8988T (cell line): ENCODE measurements around the gene TCEANC.
"Not testable (repeated sequence)": the region's sequence is repeated elsewhere in the genome, so short reads cannot be mapped to it uniquely, and the experiment has no call there.

Experiments used
- DNase-seq: peaks from one replicate; pipeline ENCODE4 v3.0.0; 2011

Gene TCEANC, protein sequence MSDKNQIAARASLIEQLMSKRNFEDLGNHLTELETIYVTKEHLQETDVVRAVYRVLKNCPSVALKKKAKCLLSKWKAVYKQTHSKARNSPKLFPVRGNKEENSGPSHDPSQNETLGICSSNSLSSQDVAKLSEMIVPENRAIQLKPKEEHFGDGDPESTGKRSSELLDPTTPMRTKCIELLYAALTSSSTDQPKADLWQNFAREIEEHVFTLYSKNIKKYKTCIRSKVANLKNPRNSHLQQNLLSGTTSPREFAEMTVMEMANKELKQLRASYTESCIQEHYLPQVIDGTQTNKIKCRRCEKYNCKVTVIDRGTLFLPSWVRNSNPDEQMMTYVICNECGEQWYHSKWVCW

DNA sequence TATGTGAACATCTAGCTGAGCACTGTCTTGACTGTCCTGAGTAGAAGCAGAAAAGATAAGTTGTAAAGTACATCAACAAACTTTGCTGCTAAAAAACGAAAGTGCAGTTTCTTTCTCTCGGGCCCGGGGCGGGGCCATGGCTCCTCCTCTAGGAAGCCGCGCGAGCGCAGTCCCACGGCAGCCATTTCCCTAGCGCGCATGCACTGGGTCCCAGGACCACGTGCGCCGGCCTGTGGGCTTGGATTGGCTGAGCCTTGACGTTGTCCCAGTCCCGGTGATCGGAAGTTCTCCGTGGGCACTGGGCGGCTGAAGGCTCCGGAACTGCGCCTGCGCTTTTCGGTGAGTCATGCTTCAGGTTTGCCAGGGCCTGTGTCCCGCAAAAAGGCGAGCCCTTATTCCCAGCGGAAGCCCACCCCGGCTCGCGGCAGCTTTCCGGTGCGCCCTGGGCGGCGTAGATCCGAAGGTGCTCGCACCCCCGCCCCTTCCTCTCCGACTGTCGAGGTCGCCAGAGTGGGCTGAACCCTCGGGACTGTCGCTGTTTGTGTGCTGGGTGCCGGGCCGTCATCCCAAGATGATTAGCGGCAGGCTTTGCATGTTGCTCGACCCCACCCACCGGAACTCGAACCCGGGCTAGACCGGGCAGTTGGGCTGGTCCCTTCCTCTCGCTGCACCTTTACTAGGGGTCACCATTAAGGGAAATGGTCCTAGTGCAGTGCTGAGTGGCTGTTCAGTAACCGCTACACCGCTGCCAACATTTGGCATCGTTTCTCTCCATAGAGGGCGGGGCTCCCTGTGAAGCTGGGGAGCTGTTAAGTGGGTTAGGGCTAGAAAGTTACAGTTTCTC lies at the start of gene TCEANC:
Gene TCEANC, plus strand, starts transcription at position 292 of the 844 bp plus-strand sequence. CDS start 9,368 bp downstream, outside the sequence.
- peak; percentile 80 for DNase-seq

DNA sequence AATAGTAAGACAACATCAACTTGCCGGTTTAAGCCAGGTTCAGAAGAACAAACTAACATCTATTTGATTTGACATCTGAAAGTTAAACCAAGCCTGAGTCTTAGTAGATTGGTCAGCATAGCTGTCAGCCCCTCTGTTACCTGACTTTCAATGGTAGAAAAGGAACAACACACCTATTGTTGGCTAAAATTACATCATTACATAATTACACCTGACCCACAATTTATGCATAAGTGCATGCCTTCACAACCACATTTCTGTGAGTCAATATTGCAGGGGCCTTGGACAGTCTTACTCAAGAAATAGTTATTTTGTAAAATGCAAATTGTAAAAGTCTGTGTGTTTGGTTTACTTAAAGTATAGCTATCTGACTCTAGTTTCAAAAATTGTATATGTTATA lies 47.3 kb upstream of the TCEANC start:
- no peak for DNase-seq

DNA sequence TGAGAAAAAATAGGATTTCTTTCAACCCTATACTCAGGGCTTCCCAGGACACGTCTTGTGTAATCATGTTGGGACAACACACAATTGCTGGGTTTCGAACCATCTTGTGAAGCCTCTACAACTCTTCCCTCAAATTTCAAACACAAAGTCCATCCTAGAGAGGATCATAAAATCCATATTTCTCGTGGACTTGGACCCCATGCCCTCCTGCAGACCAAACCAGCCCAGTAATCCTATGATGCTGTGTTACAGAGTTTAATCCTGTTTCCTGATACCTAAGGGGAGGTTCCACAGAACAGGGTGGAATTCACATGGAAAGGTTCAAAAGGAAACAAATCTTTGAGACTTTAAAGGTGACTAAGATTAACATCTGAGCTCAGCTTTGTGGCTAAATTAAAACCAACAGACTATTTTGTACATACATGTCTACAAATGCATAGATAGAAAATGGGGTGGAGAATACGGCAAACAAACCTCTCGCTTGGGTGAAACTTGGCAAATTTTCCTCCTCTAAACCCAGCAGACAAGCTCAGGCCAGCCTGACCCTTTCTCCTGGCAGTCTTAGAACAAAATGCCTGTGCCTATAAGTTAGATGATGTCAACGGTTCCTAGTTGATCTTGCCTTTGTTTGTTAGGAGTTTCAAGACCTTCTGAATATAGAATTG lies 45.5 kb upstream of the TCEANC start:
- DNase-seq, result no peak

DNA sequence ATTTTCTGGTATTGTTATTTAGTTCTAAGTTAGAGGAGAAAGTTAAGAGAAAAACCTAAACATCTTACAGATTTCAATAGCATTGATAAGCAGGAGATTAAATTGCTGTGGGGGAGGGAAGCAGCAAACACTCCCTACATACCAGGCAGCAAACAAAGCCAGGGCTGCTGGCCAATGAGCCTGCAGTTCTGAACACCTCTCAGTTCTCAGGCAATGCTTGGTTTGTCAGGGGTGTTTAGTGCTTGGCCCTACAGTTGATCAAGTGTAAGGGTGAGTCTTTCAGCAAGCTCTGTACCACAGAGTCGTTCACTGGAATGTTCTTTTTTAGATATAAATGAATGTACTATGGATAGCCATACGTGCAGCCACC lies 45.0 kb upstream of the TCEANC start:
- DNase-seq, result no peak

DNA sequence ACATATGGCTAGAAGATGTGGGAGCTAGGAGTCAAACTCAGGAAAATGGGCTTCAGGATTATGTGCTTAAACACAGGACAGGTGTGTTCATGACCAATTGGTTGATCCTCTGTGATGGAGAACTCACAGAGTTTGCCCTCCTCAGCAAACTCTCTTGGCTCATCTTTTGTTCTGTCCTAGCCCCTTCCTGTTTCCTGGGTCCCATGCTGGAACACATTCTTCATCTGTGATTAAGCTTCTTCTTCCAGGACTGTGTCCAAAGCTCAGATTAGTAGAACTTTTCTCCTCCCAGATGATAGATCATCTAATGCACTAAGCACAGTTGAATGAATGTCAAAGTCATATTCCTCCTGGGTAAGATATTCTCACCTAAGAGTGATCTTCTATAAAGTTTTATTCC lies 38.8 kb upstream of the TCEANC start:
- no peak for DNase-seq

DNA sequence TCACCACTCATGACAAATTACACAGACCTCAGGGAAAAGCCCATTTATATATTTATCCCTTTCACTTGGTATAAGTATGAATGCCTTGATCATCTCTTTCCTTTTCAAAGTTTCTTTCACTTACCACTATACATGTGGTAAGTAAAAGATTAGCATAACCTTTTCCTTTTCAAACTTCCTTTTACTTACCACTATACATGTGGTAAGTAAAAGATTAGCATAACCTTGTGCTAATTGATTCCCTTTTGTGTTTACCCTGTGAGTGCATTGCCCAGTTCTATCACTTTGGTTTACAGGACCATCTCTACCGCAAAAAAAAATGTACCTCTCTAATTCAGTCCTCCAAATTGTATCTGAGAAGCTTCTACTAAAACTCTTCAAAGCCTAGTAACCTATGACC lies 32.7 kb upstream of the TCEANC start:
- DNase-seq, result no peak

DNA sequence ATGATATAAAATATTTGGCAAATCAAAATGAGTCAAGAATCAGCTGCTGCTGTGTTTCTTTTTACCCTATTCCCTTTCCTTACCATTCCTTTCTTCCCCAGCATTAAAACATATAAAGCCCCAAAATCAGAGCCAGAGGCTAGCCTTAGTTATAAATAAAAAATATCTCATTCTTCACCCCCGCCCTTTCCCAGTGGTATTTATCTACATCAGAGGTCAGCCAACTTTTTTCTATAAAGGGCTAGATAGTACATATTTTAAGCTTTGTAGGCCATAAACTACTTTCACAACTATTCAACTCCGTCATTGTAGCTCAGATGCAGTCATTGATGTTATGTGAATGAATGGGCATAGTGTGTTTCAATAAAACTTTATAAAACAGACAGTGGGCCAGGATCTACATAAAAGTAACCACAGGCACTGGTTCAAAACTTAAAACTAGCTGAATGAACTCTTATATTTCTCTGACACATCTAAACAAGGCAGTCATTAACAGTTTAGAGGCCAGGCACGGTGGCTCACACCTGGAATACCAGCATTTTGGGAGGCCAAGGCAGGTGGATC lies 30.5 kb upstream of the TCEANC start:
- DNase-seq, result no peak

DNA sequence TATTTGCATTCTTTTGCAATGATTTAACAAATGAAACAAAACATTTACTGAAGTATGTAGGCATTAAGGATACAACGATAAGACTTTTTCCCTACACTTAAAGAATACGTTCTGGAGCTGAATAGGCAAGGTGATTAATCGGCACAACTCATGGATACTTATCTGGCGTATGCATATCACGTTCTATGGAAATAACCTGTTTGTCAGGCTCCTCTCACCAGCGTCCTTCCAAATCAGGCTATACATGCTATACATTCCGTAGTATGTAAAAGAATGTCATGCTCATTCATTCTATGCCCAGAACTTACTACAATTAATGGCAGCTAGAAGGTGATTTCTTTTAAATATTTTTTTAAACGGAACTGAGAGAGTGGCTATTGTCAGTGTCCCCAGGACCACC lies 25.6 kb upstream of the TCEANC start:
- DNase-seq, result no peak

DNA sequence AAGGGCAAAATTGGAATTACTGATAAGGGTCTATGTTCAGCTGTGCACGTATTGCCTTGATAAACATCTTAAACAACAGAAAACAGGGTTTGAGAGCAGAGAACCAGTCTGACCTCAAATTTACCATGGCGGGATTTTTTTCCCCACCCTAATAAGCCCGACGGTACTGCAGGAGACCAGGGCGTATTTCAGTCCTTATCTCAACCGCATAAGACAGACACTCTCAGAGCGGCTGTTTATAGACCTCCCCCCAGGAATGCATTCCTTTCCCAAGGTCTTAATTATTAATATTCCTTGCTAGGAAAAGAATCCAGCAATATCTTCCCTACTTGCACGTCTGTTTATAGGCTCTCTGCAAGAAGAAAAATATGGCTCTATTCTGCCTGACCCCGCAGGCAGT lies 15.7 kb upstream of the TCEANC start:
- DNase-seq, result not testable (repeated sequence)

DNA sequence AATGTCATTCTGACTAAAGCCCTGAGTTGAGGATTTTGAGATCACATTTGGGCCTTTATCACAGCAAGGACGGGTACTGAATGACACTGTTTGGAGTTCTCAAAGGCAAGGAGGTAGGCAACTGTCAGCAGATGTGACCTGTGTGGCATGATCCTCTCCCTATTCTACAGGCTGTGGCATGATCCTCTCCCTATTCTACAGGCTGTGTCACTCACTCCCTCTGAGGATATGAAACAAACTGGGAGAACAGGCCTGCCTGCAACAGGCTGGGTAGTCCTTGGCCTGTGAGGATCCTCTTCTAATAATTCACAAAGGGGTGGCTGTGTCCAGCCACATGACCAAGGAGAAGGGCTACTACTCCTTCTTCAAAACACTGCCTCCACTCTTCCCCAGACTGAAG lies 14.9 kb upstream of the TCEANC start:
- no peak for DNase-seq

DNA sequence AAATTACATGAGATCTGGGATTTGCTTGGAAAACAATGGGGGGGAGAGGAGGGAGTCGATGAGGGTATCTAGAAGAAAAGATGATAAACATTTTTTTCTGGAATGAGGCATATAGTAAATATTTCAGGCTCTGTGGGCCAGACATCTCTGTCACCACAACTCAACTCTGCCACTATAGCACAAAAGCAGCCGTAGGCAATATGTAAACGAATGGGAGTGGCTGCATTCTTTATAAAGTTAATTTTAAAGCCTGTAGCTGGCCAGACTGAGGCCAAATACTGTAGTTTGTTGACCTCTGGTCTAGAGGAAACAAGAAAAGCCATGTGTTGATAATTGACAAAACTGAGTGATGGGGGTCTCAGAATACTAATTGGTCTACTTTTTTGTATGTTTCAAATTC lies 14.1 kb upstream of the TCEANC start:
- DNase-seq, result no peak

DNA sequence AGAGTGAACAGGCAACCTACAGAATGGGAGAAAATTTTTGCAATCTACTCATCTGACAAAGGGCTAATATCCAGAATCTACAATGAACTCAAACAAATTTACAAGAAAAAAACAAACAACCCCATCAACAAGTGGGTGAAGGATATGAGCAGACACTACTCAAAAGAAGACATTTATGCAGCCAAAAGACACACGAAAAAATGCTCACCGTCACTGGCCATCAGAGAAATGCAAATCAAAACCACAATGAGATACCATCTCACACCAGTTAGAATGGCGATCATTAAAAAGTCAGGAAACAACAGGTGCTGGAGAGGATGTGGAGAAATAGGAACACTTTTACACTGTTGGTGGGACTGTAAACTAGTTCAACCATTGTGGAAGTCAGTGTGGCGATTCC lies 11.3 kb upstream of the TCEANC start:
- DNase-seq, result not testable (repeated sequence)

DNA sequence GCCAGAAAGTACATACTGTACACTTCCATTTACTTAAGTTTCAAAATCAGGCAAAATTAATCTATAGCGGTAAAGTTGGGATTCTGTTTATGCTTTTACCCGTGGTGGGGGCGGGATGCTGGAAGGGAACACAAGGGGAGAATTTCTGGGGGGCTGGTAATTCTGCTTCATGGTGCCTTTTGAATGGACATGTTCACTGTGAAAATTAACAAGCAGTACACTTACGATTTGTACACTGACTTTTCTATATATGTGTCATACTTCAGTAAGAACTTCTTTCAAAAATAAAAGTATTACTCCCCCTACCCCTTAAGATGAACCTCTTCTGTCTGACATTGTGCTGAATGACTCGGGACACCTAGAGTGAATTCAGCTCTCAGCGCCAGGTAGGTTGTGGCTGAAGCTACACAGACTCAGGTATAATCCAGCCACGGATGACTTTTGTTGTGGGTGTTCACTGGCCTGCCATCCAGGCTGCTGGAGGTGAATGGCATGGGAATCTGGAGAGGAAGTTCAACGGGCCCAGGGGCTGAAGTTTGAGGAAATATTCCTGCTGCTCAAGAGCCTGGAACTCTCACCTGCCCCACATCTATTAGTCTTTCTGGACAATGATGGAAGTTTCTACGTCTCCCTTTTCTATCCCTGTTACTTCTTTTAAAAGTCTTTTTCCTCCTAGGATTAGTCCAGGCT lies 7.3 kb upstream of the TCEANC start:
- DNase-seq, result no peak

DNA sequence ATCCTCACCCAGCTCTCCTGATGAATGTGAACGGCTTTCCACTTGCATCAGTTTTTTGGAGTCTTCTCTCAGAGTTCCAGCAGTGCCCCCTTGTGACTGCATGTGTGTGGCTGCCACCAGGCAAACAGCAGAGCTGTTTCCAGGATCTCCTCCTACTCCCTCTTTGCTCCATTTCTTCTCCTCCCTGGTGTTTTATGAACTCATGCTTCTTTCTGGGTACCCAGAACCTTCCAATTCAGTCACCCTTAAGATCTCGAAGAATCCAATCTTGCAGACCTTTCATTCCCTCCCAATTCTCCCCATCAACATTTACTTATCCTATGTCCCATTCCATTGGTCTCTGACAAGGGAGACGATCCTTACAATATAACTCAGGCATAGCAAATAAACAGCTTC lies 6.8 kb upstream of the TCEANC start:
- no peak for DNase-seq

DNA sequence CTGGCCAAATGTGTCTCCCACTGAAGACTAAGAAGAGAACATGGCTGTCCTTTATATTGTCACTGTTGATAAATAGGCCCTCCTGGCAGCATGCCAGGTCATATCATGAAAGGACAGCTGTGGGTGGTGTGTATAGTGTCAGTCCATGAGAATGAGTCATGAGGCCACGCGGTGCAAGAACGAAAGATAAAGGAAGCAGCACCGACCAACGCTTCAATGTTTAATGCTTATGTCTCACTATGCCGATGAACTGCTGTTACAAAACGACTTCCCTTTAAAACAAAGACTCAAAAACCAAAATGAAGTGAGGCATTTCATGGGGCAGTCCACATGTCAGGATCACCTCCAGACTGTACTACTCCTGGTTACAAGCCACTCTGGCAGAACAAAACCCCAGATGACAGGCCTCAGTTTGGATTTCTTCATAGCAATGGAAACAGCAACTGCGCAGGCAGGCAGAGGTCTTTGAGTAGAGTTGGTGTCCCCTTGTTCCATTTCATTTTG lies 5.2 kb upstream of the TCEANC start:
- DNase-seq, result no peak

DNA sequence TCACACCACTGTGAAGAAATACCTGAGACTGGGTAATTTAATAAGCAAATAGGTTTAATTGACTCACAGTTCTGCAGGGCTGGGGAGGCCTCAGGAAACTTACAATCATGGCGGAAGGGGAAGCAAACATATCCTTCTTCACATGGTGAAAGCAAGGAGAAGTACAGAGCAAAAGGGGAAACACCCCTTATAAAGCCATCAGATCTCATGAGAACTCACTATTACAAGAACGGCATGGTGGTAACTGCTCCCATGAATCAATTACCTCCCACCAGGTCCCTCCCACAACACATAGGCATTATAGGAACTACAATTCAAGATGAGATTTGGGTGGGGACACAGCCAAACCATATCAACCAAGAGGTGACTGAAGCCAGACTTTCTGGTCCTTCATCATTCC lies 4.6 kb upstream of the TCEANC start:
- not testable (repeated sequence) for DNase-seq

DNA sequence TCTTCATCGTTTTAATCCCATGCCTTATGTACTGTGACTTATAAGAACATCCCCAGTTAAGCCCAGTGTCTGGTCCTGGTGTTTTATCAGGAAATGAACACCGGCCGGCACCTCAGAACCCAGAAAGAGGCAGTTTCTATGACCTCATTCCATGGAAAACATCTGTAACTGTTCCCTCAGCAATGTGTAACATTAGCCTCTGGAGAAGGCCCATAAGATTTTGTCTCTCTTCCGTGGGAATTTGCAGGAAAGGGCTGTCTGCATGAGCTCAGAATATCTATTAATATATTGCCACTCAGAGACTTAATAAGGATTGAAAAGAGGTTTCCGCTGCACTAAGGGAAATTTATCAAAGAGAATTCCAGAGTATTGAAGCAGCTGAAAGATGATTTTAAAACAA lies 3.1 kb upstream of the TCEANC start:
- DNase-seq, result no peak

DNA sequence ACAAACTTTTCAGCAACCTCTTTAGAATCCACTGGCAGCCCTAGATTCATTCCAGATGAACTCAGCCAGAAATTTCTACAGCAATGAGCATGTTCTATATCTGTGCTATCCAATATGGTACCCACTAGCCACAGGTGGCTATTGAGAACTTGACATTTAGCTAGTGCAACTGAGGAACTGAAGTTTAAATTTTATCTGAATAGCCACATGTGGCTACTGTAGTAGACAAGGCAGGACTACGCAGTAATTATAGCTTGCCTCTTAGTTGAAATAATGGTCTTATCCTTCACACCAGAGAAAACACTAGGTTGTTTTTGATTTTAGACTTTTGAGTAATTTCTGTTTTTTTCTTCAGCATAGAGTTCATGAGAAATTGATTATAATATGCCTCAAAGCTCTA lies 2.6 kb upstream of the TCEANC start:
- no peak for DNase-seq

DNA sequence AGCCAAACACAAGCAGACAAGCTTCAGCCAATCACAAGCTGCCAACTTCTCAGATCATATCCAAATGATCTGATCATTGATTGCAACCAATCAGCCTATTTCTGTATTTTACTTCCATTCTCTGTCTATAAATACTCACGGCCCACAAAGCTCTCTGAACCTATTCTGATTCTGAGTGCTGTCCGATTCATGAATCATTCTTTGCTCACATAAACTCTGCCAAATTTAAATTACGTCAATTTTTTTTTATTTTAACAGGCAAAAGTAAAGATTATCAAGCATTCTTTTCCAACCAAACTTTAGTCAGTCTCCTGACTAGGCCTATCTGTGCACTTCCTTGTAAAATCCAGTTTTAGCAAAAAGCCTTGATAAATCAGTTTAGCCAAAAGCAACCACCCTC lies 1.8 kb upstream of the TCEANC start:
- no peak for DNase-seq

DNA sequence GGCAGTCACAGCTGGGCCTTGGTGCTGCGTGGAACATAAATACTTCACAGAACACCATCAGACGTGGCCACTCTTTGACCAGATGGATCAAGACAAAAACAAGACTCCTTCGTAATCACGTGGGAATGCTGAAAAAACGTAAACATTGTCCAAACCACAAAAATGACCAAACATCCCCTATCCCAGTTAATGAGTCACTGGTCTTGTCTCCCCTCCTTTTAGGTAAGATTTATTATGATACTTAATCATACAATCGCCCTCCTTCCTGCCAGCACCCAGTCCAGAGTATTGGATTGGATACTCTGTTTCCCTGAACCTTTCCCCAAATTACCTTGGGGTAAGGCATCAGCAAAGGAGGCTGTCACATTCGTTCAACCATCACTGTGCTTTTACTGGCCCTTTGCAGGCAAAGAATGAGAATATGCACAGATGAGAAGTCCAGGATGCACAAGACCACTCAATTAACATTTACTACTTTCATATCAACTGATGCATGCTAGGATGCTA lies 601 bp upstream of the TCEANC start:
- no peak for DNase-seq

DNA sequence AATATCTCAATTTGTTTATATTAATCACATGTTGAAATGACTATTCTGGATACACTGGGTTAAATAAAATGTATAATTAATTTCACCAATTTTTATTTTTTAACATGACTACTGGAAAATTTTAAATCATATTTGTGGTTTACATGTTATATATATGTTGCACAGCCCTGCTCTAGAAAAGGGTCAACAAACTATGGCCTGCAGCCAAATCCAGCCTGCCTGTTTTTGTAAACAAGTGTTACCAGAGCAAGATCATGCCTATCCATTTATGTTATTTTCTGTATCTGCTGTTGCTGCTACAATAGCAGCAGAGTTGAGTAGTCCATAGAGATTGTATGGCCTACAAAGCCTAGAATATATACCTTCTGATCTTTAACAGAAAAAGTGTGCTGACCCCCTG lies 1.2 kb downstream of the TCEANC start:
- no peak for DNase-seq

DNA sequence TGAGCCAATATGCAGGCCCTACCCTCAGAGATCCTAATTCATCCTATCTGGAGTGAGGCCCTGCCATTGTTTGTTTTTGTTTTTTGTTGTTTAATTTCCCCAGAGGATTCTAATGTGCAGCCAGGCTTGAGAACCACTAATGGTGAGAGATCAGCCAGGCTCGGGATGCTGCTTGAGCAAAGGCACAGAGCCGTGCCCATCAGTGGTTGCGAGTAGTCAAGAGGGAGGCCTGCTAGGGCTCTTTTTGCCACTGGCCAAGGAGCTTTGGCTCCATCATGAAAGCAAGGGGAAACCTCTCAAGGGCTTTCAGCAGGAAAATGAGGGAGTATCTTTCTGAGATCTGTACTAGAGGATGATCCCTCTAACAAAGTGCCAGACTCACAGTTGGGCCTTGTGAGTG lies 2.7 kb downstream of the TCEANC start:
- no peak for DNase-seq

DNA sequence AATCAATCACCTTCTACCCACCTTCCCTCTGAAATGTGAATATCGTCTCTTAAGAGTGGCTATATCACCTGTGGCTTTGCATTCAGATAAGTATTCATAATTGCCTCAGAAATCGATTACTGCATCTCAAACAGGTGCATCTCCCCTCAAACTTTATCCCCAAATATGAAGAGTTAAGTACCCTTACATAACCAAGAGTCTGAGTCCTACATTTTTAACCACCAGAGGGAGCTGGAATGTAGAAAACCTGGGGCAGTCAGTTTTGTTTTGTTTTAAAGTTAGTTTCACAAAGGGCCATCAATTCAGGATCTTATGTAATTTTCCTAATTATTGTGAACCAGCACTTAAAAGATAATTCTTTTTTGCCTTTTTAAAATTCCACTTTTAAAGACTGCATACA lies 5.7 kb downstream of the TCEANC start:
- DNase-seq, result no peak
